ENCODE data around the gene MMP19.

Gene MMP19

GRCh38 chr12:55809274-55809673, 33.5 kb downstream of the MMP19 start:
- Histone ChIP-seq H3K4me3 (ENCODE audit: control insufficient read depth in 1 of 7, extremely low read depth in 1 of 7, insufficient read depth in 4 of 7, low read depth in 2 of 7, low read length in 6 of 7) (no peak overlapping the region), H3K4me1 (ENCODE audit: control extremely low read depth in 1 of 4, control insufficient read depth in 4 of 4, insufficient read depth in 4 of 4, low read length in 3 of 4) (no peaks in the 10 kb centered on the region), H3K27me3 (replicated peaks in 2 of 5; ENCODE audit: control insufficient read depth in 4 of 5, insufficient read depth in 5 of 5, low read length in 4 of 5) (no peaks in the 10 kb centered on the region), H3K36me3 (ENCODE audit: control insufficient read depth in 4 of 4, insufficient read depth in 4 of 4, low read length in 3 of 4) (peaks cover 0 to 31% (median 14%) of the 10 kb centered on the region in 4 experiments), H3K27ac (ENCODE audit: insufficient read depth in 1 of 2, low read depth in 1 of 2, low read length in 2 of 2, poor library complexity in 1 of 2, severe bottlenecking in 2 of 2) (no peak overlapping the region), H3K9me3 (ENCODE audit: control extremely low read depth in 1 of 5, control insufficient read depth in 4 of 5, insufficient read depth in 2 of 5, low read depth in 1 of 5, low read length in 4 of 5) (no peaks in the 10 kb centered on the region)
- ChIA-PET POLR2A (no interaction called here), CTCF (interaction anchor here (0.6 to 1.6 kb wide), 6 partner anchors 9 to 21 kb away, joined by 3 to 6 read pairs (median 4); partner anchors contain the start of gene DNAJC14)
- 100% methylated on average over 4 of the region's 5 CpGs for WGBS (ENCODE audit: insufficient coverage)
- no peak for DNase-seq

GRCh38 chr12:55806982-55807381, 35.8 kb downstream of the MMP19 start:
- no peak overlapping the region for H3K4me3 ChIP-seq (ENCODE audit: control insufficient read depth in 1 of 7, extremely low read depth in 1 of 7, insufficient read depth in 4 of 7, low read depth in 2 of 7, low read length in 6 of 7)
- peaks cover 2 to 40% (median 17%) of the 10 kb centered on the region in 4 experiments for H3K36me3 ChIP-seq (ENCODE audit: control insufficient read depth in 4 of 4, insufficient read depth in 4 of 4, low read length in 3 of 4)
- H3K27me3 ChIP-seq (replicated peaks in 2 of 5; ENCODE audit: control insufficient read depth in 4 of 5, insufficient read depth in 5 of 5, low read length in 4 of 5): no peaks in the 10 kb centered on the region
- WGBS (ENCODE audit: insufficient coverage): 100% methylated on average over 2 of the region's 8 CpGs
- no peaks in the 10 kb centered on the region for H3K4me1 ChIP-seq (ENCODE audit: control extremely low read depth in 1 of 4, control insufficient read depth in 4 of 4, insufficient read depth in 4 of 4, low read length in 3 of 4)
- ChIA-PET POLR2A (interaction anchor here (0.7 kb wide), 1 partner anchor 12 kb away, joined by 3 read pairs; no protein-coding TSS in a partner anchor), CTCF (interaction anchor here (1.2 to 2.1 kb wide), 4 partner anchors 8 to 68 kb away, joined by 3 to 6 read pairs (median 4); partner anchors contain the start of genes ORMDL2 and SARNP)
- H3K9me3 ChIP-seq (ENCODE audit: control extremely low read depth in 1 of 5, control insufficient read depth in 4 of 5, insufficient read depth in 2 of 5, low read depth in 1 of 5, low read length in 4 of 5): no peaks in the 10 kb centered on the region
- DNase-seq: no peak
- no peak overlapping the region for H3K27ac ChIP-seq (ENCODE audit: insufficient read depth in 1 of 2, low read depth in 1 of 2, low read length in 2 of 2, poor library complexity in 1 of 2, severe bottlenecking in 2 of 2)

- no peaks in the 10 kb centered on the region for H3K4me1 ChIP-seq (ENCODE audit: control extremely low read depth in 1 of 4, control insufficient read depth in 4 of 4, insufficient read depth in 4 of 4, low read length in 3 of 4)
- H3K9me3 ChIP-seq (ENCODE audit: control extremely low read depth in 1 of 5, control insufficient read depth in 4 of 5, insufficient read depth in 2 of 5, low read depth in 1 of 5, low read length in 4 of 5): no peaks in the 10 kb centered on the region
- ChIA-PET CTCF (interaction anchor here (0.9 to 5.5 kb wide), 18 partner anchors 8 to 141 kb away, joined by 3 to 76 read pairs (median 5); partner anchors contain the start of genes CD63, GDF11, ORMDL2 and SARNP), POLR2A (no interaction called here)
- no peak overlapping the region for H3K4me3 ChIP-seq (ENCODE audit: control insufficient read depth in 1 of 7, extremely low read depth in 1 of 7, insufficient read depth in 4 of 7, low read depth in 2 of 7, low read length in 6 of 7)
- DNase-seq: no peak
- peaks cover 43 to 81% (median 61%) of the 10 kb centered on the region in 4 experiments for H3K36me3 ChIP-seq (ENCODE audit: control insufficient read depth in 4 of 4, insufficient read depth in 4 of 4, low read length in 3 of 4)
- H3K27ac ChIP-seq (ENCODE audit: insufficient read depth in 1 of 2, low read depth in 1 of 2, low read length in 2 of 2, poor library complexity in 1 of 2, severe bottlenecking in 2 of 2): no peak overlapping the region
- 93% methylated on average over 3 of the region's 4 CpGs for WGBS (ENCODE audit: insufficient coverage)
- no peaks in the 10 kb centered on the region for H3K27me3 ChIP-seq (replicated peaks in 2 of 5; ENCODE audit: control insufficient read depth in 4 of 5, insufficient read depth in 5 of 5, low read length in 4 of 5)
Observed at GRCh38 chr12:55797550-55797949, 45.2 kb downstream of the MMP19 start.

- Histone ChIP-seq H3K4me3 (ENCODE audit: control insufficient read depth in 1 of 7, extremely low read depth in 1 of 7, insufficient read depth in 4 of 7, low read depth in 2 of 7, low read length in 6 of 7) (no peak overlapping the region), H3K36me3 (ENCODE audit: control insufficient read depth in 4 of 4, insufficient read depth in 4 of 4, low read length in 3 of 4) (peaks cover 43 to 82% (median 62%) of the 10 kb centered on the region in 4 experiments), H3K27ac (ENCODE audit: insufficient read depth in 1 of 2, low read depth in 1 of 2, low read length in 2 of 2, poor library complexity in 1 of 2, severe bottlenecking in 2 of 2) (no peak overlapping the region), H3K9me3 (ENCODE audit: control extremely low read depth in 1 of 5, control insufficient read depth in 4 of 5, insufficient read depth in 2 of 5, low read depth in 1 of 5, low read length in 4 of 5) (no peaks in the 10 kb centered on the region), H3K27me3 (replicated peaks in 2 of 5; ENCODE audit: control insufficient read depth in 4 of 5, insufficient read depth in 5 of 5, low read length in 4 of 5) (no peaks in the 10 kb centered on the region), H3K4me1 (ENCODE audit: control extremely low read depth in 1 of 4, control insufficient read depth in 4 of 4, insufficient read depth in 4 of 4, low read length in 3 of 4) (no peaks in the 10 kb centered on the region)
- WGBS (ENCODE audit: insufficient coverage): 78% methylated on average over 5 of the region's 5 CpGs
- DNase-seq: peak; percentile 56 to 70 (median 64)
- CTCF ChIA-PET: interaction anchor here (0.9 to 5.5 kb wide), 16 partner anchors 9 to 180 kb away, joined by 3 to 76 read pairs (median 5); partner anchors contain the start of genes CD63 and GDF11
- POLR2A ChIA-PET: no interaction called here
Observed at GRCh38 chr12:55797068-55797467, 45.7 kb downstream of the MMP19 start.

- Histone ChIP-seq H3K4me1 (ENCODE audit: control extremely low read depth in 1 of 4, control insufficient read depth in 4 of 4, insufficient read depth in 4 of 4, low read length in 3 of 4) (no peaks in the 10 kb centered on the region), H3K4me3 (ENCODE audit: control insufficient read depth in 1 of 7, extremely low read depth in 1 of 7, insufficient read depth in 4 of 7, low read depth in 2 of 7, low read length in 6 of 7) (no peak overlapping the region), H3K9me3 (ENCODE audit: control extremely low read depth in 1 of 5, control insufficient read depth in 4 of 5, insufficient read depth in 2 of 5, low read depth in 1 of 5, low read length in 4 of 5) (no peaks in the 10 kb centered on the region), H3K27ac (ENCODE audit: insufficient read depth in 1 of 2, low read depth in 1 of 2, low read length in 2 of 2, poor library complexity in 1 of 2, severe bottlenecking in 2 of 2) (no peak overlapping the region), H3K27me3 (replicated peaks in 2 of 5; ENCODE audit: control insufficient read depth in 4 of 5, insufficient read depth in 5 of 5, low read length in 4 of 5) (no peaks in the 10 kb centered on the region), H3K36me3 (ENCODE audit: control insufficient read depth in 4 of 4, insufficient read depth in 4 of 4, low read length in 3 of 4) (peaks cover 40 to 78% (median 61%) of the 10 kb centered on the region in 4 experiments)
- DNase-seq: no peak
- CTCF ChIA-PET: interaction anchor here (1.0 to 5.5 kb wide), 13 partner anchors 9 to 181 kb away, joined by 3 to 76 read pairs (median 6); partner anchors contain the start of genes CD63 and GDF11
- POLR2A ChIA-PET: no interaction called here
Observed at GRCh38 chr12:55795950-55796349, 46.8 kb downstream of the MMP19 start.

- 100% methylated on average over 1 of the region's 4 CpGs for WGBS (ENCODE audit: insufficient coverage)
- DNase-seq: no peak
- CTCF ChIA-PET: interaction anchor here (1.1 to 1.6 kb wide), 4 partner anchors 9 to 47 kb away, joined by 3 to 5 read pairs (median 4); partner anchors contain the start of gene GDF11
- no peak overlapping the region for H3K4me3 ChIP-seq (ENCODE audit: control insufficient read depth in 1 of 7, extremely low read depth in 1 of 7, insufficient read depth in 4 of 7, low read depth in 2 of 7, low read length in 6 of 7)
- no peaks in the 10 kb centered on the region for H3K9me3 ChIP-seq (ENCODE audit: control extremely low read depth in 1 of 5, control insufficient read depth in 4 of 5, insufficient read depth in 2 of 5, low read depth in 1 of 5, low read length in 4 of 5)
- H3K4me1 ChIP-seq (ENCODE audit: control extremely low read depth in 1 of 4, control insufficient read depth in 4 of 4, insufficient read depth in 4 of 4, low read length in 3 of 4): no peaks in the 10 kb centered on the region
- POLR2A ChIA-PET: no interaction called here
- H3K36me3 ChIP-seq (ENCODE audit: control insufficient read depth in 4 of 4, insufficient read depth in 4 of 4, low read length in 3 of 4): peaks cover 30 to 83% (median 60%) of the 10 kb centered on the region in 4 experiments
- no peak overlapping the region for H3K27ac ChIP-seq (ENCODE audit: insufficient read depth in 1 of 2, low read depth in 1 of 2, low read length in 2 of 2, poor library complexity in 1 of 2, severe bottlenecking in 2 of 2)
- no peaks in the 10 kb centered on the region for H3K27me3 ChIP-seq (replicated peaks in 2 of 5; ENCODE audit: control insufficient read depth in 4 of 5, insufficient read depth in 5 of 5, low read length in 4 of 5)
Observed at GRCh38 chr12:55789893-55790292, 52.8 kb downstream of the MMP19 start.

DNA sequence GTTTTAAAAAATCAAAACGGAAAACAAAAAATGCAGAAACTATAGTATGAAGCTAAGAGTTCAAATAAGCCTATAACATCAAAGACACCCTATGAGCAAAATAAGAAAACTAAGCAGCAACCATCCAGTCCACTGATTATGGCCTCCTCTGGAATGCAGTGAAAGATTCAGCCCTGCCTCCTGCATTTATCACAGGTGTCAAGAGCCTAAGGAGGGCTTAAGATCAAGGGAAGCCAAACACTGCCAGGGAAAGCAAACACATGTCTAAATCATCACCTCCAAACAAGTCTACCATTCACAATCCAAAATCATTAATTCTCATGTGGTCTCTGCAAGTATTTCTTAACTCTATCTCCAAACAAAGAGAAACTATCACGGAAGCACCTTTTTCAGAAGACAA, 53.6 kb downstream of the MMP19 start:
- ChIA-PET CTCF (interaction anchor here (0.9 to 2.0 kb wide), 9 partner anchors 8 to 69 kb away, joined by 3 to 5 read pairs (median 3); partner anchors contain the start of genes GDF11 and RDH5), POLR2A (no interaction called here)
- H3K4me1 ChIP-seq (ENCODE audit: control extremely low read depth in 1 of 4, control insufficient read depth in 4 of 4, insufficient read depth in 4 of 4, low read length in 3 of 4): no peaks in the 10 kb centered on the region
- H3K27ac ChIP-seq (ENCODE audit: insufficient read depth in 1 of 2, low read depth in 1 of 2, low read length in 2 of 2, poor library complexity in 1 of 2, severe bottlenecking in 2 of 2): no peak overlapping the region
- H3K36me3 ChIP-seq (ENCODE audit: control insufficient read depth in 4 of 4, insufficient read depth in 4 of 4, low read length in 3 of 4): peaks cover 33 to 84% (median 59%) of the 10 kb centered on the region in 4 experiments
- H3K27me3 ChIP-seq (replicated peaks in 2 of 5; ENCODE audit: control insufficient read depth in 4 of 5, insufficient read depth in 5 of 5, low read length in 4 of 5): no peaks in the 10 kb centered on the region
- no peak for DNase-seq
- WGBS (ENCODE audit: insufficient coverage): 100% methylated on average over 1 of the region's 2 CpGs
- H3K9me3 ChIP-seq (ENCODE audit: control extremely low read depth in 1 of 5, control insufficient read depth in 4 of 5, insufficient read depth in 2 of 5, low read depth in 1 of 5, low read length in 4 of 5): no peaks in the 10 kb centered on the region
- no peak overlapping the region for H3K4me3 ChIP-seq (ENCODE audit: control insufficient read depth in 1 of 7, extremely low read depth in 1 of 7, insufficient read depth in 4 of 7, low read depth in 2 of 7, low read length in 6 of 7)
